SK-N-SH treated with all-trans-retinoic acid at 6 μM for 48 hours (cell line): ENCODE data around the gene POLDIP3.

ENCODE experiments used
- ATAC-seq: fragments of 200-7000 bp; cut with Tn5 transposase; 3 replicates; pipeline ENCODE4 v1.9.1; 2020; ENCODE audit warnings: mild to moderate bottlenecking, moderate library complexity
- ARNTL ChIP-seq: fragments of 450-650 bp; formaldehyde crosslinking; IDR thresholded peaks from 2 replicates; pipeline ENCODE4 v1.5.0; 2020; ENCODE audit warnings: low read depth, mild to moderate bottlenecking, moderate library complexity, borderline replicate concordance
- BACH2 ChIP-seq: fragments of 250-450 bp; sonication (Bioruptor Pico); IDR thresholded peaks from 2 replicates; pipeline ENCODE4 v1.9.0; 2021; ENCODE audit warnings: mild to moderate bottlenecking, borderline replicate concordance
- CREB5 ChIP-seq: fragments of 250-450 bp; sonication (Bioruptor Pico); IDR thresholded peaks from 2 replicates; pipeline ENCODE4 v1.5.1; 2020; ENCODE audit warnings: low read depth, mild to moderate bottlenecking, moderate library complexity
- CSDC2 ChIP-seq: fragments of 250-450 bp; sonication (Bioruptor Pico); IDR thresholded peaks from 2 replicates; pipeline ENCODE4 v1.5.0; 2020; ENCODE audit warnings: mild to moderate bottlenecking, moderate library complexity
- CSRNP3 ChIP-seq: fragments of 250-450 bp; sonication (Bioruptor Pico); IDR thresholded peaks from 2 replicates; pipeline ENCODE4 v1.5.1; 2021; ENCODE audit warnings: mild to moderate bottlenecking, moderate library complexity
- ESRRG ChIP-seq: fragments of 250-450 bp; sonication (Bioruptor Pico); IDR thresholded peaks from 2 replicates; pipeline ENCODE4 v1.6.1; 2021; ENCODE audit warnings: mild to moderate bottlenecking
- GLIS3 ChIP-seq: fragments of 250-450 bp; sonication (Bioruptor Pico); IDR thresholded peaks from 2 replicates; pipeline ENCODE4 v1.5.0; 2020; ENCODE audit warnings: mild to moderate bottlenecking, moderate library complexity
- ISL1 ChIP-seq: fragments of 250-450 bp; sonication (Bioruptor Pico); IDR thresholded peaks from 2 replicates; pipeline ENCODE4 v2.1.2; 2022; ENCODE audit warnings: mild to moderate bottlenecking, moderate library complexity
- OSR1 ChIP-seq: fragments of 250-450 bp; sonication (Bioruptor Pico); IDR thresholded peaks from 2 replicates; pipeline ENCODE4 v1.8.0; 2022; ENCODE audit warnings: moderate library complexity, mild to moderate bottlenecking, inconsistent platforms
- PATZ1 ChIP-seq: fragments of 250-450 bp; sonication (Bioruptor Pico); IDR thresholded peaks from 2 replicates; pipeline ENCODE4 v1.8.0; 2020; ENCODE audit warnings: mild to moderate bottlenecking, moderate library complexity, borderline replicate concordance
- POU6F1 ChIP-seq: fragments of 250-450 bp; sonication (Bioruptor Pico); IDR thresholded peaks from 2 replicates; pipeline ENCODE4 v1.8.0; 2021; ENCODE audit warnings: low read depth, mild to moderate bottlenecking, moderate library complexity, borderline replicate concordance
- PPARA ChIP-seq: fragments of 250-450 bp; sonication (Bioruptor Pico); IDR thresholded peaks from 2 replicates; pipeline ENCODE4 v1.5.0; 2020; ENCODE audit warnings: mild to moderate bottlenecking, borderline replicate concordance
- SNAI2 ChIP-seq: fragments of 250-450 bp; sonication (Bioruptor Pico); IDR thresholded peaks from 2 replicates; pipeline ENCODE4 v1.5.0; 2020; ENCODE audit warnings: mild to moderate bottlenecking, moderate library complexity
- TCF4 ChIP-seq: fragments of 250-450 bp; sonication (Bioruptor Pico); IDR thresholded peaks from 2 replicates; pipeline ENCODE4 v1.8.0; 2021; ENCODE audit warnings: mild to moderate bottlenecking, moderate library complexity, borderline replicate concordance
- TSHZ2 ChIP-seq: fragments of 250-450 bp; sonication (Bioruptor Pico); IDR thresholded peaks from 2 replicates; pipeline ENCODE4 v1.5.0; 2020; ENCODE audit warnings: mild to moderate bottlenecking, moderate library complexity
- ZC3H10 ChIP-seq: fragments of 250-450 bp; sonication (Bioruptor Pico); IDR thresholded peaks from 2 replicates; pipeline ENCODE4 v1.5.1; 2021; ENCODE audit warnings: mild to moderate bottlenecking, moderate library complexity
- ZFP30 ChIP-seq: fragments of 450-650 bp; formaldehyde crosslinking; IDR thresholded peaks from 2 replicates; pipeline ENCODE4 v1.5.0; 2022; ENCODE audit warnings: mild to moderate bottlenecking, moderate library complexity
- ZNF565 ChIP-seq: fragments of 450-650 bp; formaldehyde crosslinking; conservative IDR thresholded peaks from 2 replicates; pipeline ENCODE4 v1.5.0; 2020; ENCODE audit warnings: low read depth, mild to moderate bottlenecking, moderate library complexity
- ZNF70 ChIP-seq: fragments of 450-650 bp; formaldehyde crosslinking; IDR thresholded peaks from 2 replicates; pipeline ENCODE4 v1.5.0; 2020; ENCODE audit warnings: mild to moderate bottlenecking, moderate library complexity

POLDIP3 gene

GRCh38 chr22:42614312-42615091 lies at the start of gene POLDIP3:
Gene POLDIP3 (minus strand): TSS chr22:42614883. CDS start chr22:42614857, 26 bp downstream.
- TF ChIP-seq BACH2 (no peak), ZC3H10 (CRISPR knock-in tag) (no peak), PPARA (CRISPR knock-in tag) (no peak), CSRNP3 (CRISPR knock-in tag) (no peak), GLIS3 (CRISPR knock-in tag) (no peak), ZFP30 (no peak), ZNF565 (no peak), ESRRG (CRISPR knock-in tag) (no peak), PATZ1 (no peak), CSDC2 (CRISPR knock-in tag) (no peak)
- peak; percentile 80 for ATAC-seq

GRCh38 chr22:42661985-42662831 lies 47.5 kb upstream of the POLDIP3 start:
- ATAC-seq = peak; percentile 97
- TF ChIP-seq TCF4 (CRISPR knock-in tag) (no peak), OSR1 (CRISPR knock-in tag) (no peak), ISL1 (CRISPR knock-in tag) (no peak), ZFP30 (no peak), PATZ1 (no peak), ZNF70 (CRISPR knock-in tag) (no peak), SNAI2 (CRISPR knock-in tag) (no peak), CREB5 (CRISPR knock-in tag) (no peak), CSRNP3 (CRISPR knock-in tag) (no peak)

GRCh38 chr22:42656578-42656977 lies 41.9 kb upstream of the POLDIP3 start:
- no peak for ATAC-seq
- TF ChIP-seq ARNTL (CRISPR knock-in tag) = no peak
- TF ChIP-seq BACH2 = no peak
- TF ChIP-seq CSDC2 (CRISPR knock-in tag) = no peak
- TF ChIP-seq POU6F1 (CRISPR knock-in tag) = no peak
- no peak for TF ChIP-seq ZNF565
- TF ChIP-seq CREB5 (CRISPR knock-in tag) = no peak
- no peak for TF ChIP-seq TSHZ2 (CRISPR knock-in tag)
- no peak for TF ChIP-seq ZFP30
- no peak for TF ChIP-seq PATZ1
